WTC11 (cell line): ENCODE measurements around the gene C9. TPM values are rescaled to one million over a fixed set of nuclear protein-coding genes. Genes with fewer than 3 reads are reported as not detected.

Experiments
- ATAC-seq: fragments of 200-7000 bp; cut with Tn5 transposase; 2 replicates; pipeline ENCODE4 v1.10.0; 2021; ENCODE audit warnings: mild to moderate bottlenecking, moderate library complexity
- CTCF ChIA-PET: fragments of 300-600 bp; sonication (Branson Sonifier 250); formaldehyde crosslinking; loops from one replicate; lab custom pipeline; 2021; ENCODE audit warnings: antibody characterized with exemption; lab: Charles Lee
- POLR2A ChIA-PET: fragments of 350-600 bp; sonication (Branson Sonifier 250); formaldehyde crosslinking; loops from one replicate; lab custom pipeline; 2021; ENCODE audit warnings: antibody characterized with exemption; lab: Charles Lee
- DNase-seq: peaks from one replicate; pipeline ENCODE4 v3.0.0; 2021; ENCODE audit warnings: low spot score
- H3K27ac Mint-ChIP-seq: 2 replicates; pipeline ENCODE4 v1.8.0; 2021; ENCODE audit warnings: mixed read lengths
- H3K27me3 Mint-ChIP-seq: 2 replicates; pipeline ENCODE4 v1.8.0; 2021; ENCODE audit warnings: low read depth, mild to moderate bottlenecking, moderate library complexity, mixed read lengths
- H3K36me3 Mint-ChIP-seq: 2 replicates; pipeline ENCODE4 v1.8.0; 2021; ENCODE audit warnings: mixed read lengths
- H3K4me1 Mint-ChIP-seq: 2 replicates; pipeline ENCODE4 v1.8.0; 2022; ENCODE audit warnings: mixed read lengths
- H3K4me3 Mint-ChIP-seq: 2 replicates; pipeline ENCODE4 v1.8.0; 2021; ENCODE audit warnings: mild to moderate bottlenecking, moderate library complexity, mixed read lengths
- H3K9me3 Mint-ChIP-seq: 2 replicates; pipeline ENCODE4 v1.8.0; 2021; ENCODE audit warnings: mixed read lengths
- CREB1 ChIP-seq: sonication (generic); formaldehyde crosslinking; IDR thresholded peaks from 2 replicates; pipeline ENCODE4 v1.8.0; 2023; ENCODE audit warnings: mild to moderate bottlenecking, missing genetic modification reagents
- CREM ChIP-seq: sonication (generic); formaldehyde crosslinking; IDR thresholded peaks from 2 replicates; pipeline ENCODE4 v1.8.1; 2022; ENCODE audit warnings: mild to moderate bottlenecking, missing genetic modification reagents, moderate library complexity
- ETV6 ChIP-seq: sonication (generic); formaldehyde crosslinking; IDR thresholded peaks from 2 replicates; pipeline ENCODE4 v1.8.1; 2022; ENCODE audit warnings: mild to moderate bottlenecking, missing genetic modification reagents
- FOXK1 ChIP-seq: sonication (generic); formaldehyde crosslinking; IDR thresholded peaks from 2 replicates; pipeline ENCODE4 v1.8.0; 2022; ENCODE audit warnings: mild to moderate bottlenecking, moderate library complexity, missing genetic modification reagents
- FOXP1 ChIP-seq: sonication (generic); formaldehyde crosslinking; IDR thresholded peaks from 2 replicates; pipeline ENCODE4 v1.8.0; 2022; ENCODE audit warnings: missing genetic modification reagents, mild to moderate bottlenecking, moderate library complexity, borderline replicate concordance
- GTF2I ChIP-seq: fragments of 250-450 bp; sonication (Bioruptor Pico); conservative IDR thresholded peaks from 2 replicates; pipeline ENCODE4 v1.4.0; 2021; ENCODE audit warnings: mild to moderate bottlenecking
- IRF2 ChIP-seq: sonication (generic); formaldehyde crosslinking; IDR thresholded peaks from 2 replicates; pipeline ENCODE4 v1.8.0; 2022; ENCODE audit warnings: low read depth, missing genetic modification reagents, borderline replicate concordance
- JAZF1 ChIP-seq: fragments of 250-450 bp; sonication (Bioruptor Pico); IDR thresholded peaks from 2 replicates; pipeline ENCODE4 v1.9.0; 2021; ENCODE audit warnings: moderate library complexity, mild to moderate bottlenecking, inconsistent platforms
- KAT7 ChIP-seq: sonication (generic); formaldehyde crosslinking; IDR thresholded peaks from 2 replicates; pipeline ENCODE4 v1.8.1; 2023; ENCODE audit warnings: missing genetic modification reagents, mild to moderate bottlenecking, borderline replicate concordance
- RORB ChIP-seq: fragments of 250-450 bp; sonication (Bioruptor Pico); IDR thresholded peaks from 2 replicates; pipeline ENCODE4 v1.9.0; 2021; ENCODE audit warnings: mild to moderate bottlenecking
- TEAD1 ChIP-seq: sonication (generic); formaldehyde crosslinking; IDR thresholded peaks from 2 replicates; pipeline ENCODE4 v1.8.0; 2022; ENCODE audit warnings: mild to moderate bottlenecking, missing genetic modification reagents
- ZBTB21 ChIP-seq: sonication (generic); formaldehyde crosslinking; IDR thresholded peaks from 2 replicates; pipeline ENCODE4 v1.8.1; 2023; ENCODE audit warnings: mild to moderate bottlenecking, missing genetic modification reagents, borderline replicate concordance
- ZNF219 ChIP-seq: sonication (generic); formaldehyde crosslinking; IDR thresholded peaks from 2 replicates; pipeline ENCODE4 v1.8.0; 2023; ENCODE audit warnings: missing genetic modification reagents, mild to moderate bottlenecking, borderline replicate concordance
- ZNF396 ChIP-seq: fragments of 250-450 bp; sonication (Bioruptor Pico); IDR thresholded peaks from 2 replicates; pipeline ENCODE4 v1.8.0; 2021; ENCODE audit warnings: mild to moderate bottlenecking, moderate library complexity, borderline replicate concordance
- ZNF416 ChIP-seq: fragments of 250-450 bp; sonication (Bioruptor Pico); IDR thresholded peaks from 2 replicates; pipeline ENCODE4 v1.9.0; 2021; ENCODE audit warnings: mild to moderate bottlenecking, inconsistent platforms
- total RNA-seq: library from RNA; stranded (reverse); gene quantifications from 3 replicates; pipeline ENCODE4 v1.2.3, GENCODE V29; 2021
- TF ChIP-seq, protein P1 (sequence below): sonication (generic); formaldehyde crosslinking; IDR thresholded peaks from 2 replicates; pipeline ENCODE4 v1.8.0; 2022; ENCODE audit warnings: mild to moderate bottlenecking, missing genetic modification reagents
- TF ChIP-seq, protein P2 (sequence below): sonication (generic); formaldehyde crosslinking; IDR thresholded peaks from 2 replicates; pipeline ENCODE4 v1.8.0; 2022; ENCODE audit warnings: mild to moderate bottlenecking, missing genetic modification reagents
- TF ChIP-seq, protein P3 (sequence below): fragments of 200-600 bp; IDR thresholded peaks from 2 replicates; pipeline ENCODE4 v1.8.0; 2022; ENCODE audit warnings: antibody characterized with exemption
- TF ChIP-seq, protein P4 (sequence below): sonication (generic); formaldehyde crosslinking; IDR thresholded peaks from 2 replicates; pipeline ENCODE4 v1.8.1; 2023; ENCODE audit warnings: mild to moderate bottlenecking, missing genetic modification reagents
- TF ChIP-seq, protein P5 (sequence below): sonication (generic); formaldehyde crosslinking; IDR thresholded peaks from 2 replicates; pipeline ENCODE4 v1.8.0; 2022; ENCODE audit warnings: mild to moderate bottlenecking, missing genetic modification reagents
- TF ChIP-seq, protein P6 (sequence below): sonication (generic); formaldehyde crosslinking; IDR thresholded peaks from 2 replicates; pipeline ENCODE4 v1.8.1; 2023; ENCODE audit warnings: mild to moderate bottlenecking, moderate library complexity, missing genetic modification reagents
- TF ChIP-seq, protein P7 (sequence below): sonication (generic); formaldehyde crosslinking; IDR thresholded peaks from 2 replicates; pipeline ENCODE4 v1.8.1; 2022; ENCODE audit warnings: mild to moderate bottlenecking, moderate library complexity, missing genetic modification reagents
- TF ChIP-seq, protein P8 (sequence below): sonication (generic); formaldehyde crosslinking; IDR thresholded peaks from 2 replicates; pipeline ENCODE4 v1.8.0; 2022; ENCODE audit warnings: mild to moderate bottlenecking, missing genetic modification reagents

Gene C9
- total RNA-seq, 1 experiment from 2014 or later = 0.07 TPM

DNA sequence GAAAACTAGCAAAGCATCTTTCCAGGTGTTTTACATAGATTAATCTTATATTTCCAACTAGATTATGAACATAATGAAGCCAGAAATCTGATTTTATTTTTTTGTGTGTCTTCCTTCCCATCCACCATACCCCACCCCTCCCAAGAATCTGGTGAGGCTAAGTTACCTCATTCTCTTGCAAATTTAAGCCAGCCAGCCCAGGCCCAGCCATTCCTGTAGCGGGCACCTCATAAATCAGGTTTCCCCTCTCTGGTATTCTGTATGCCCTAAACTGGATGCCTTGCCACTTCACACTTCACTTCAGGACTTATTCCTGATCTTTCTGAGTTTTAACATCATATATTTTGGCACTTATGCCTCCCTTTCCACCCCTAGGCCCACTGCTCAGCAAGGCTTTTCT is 21.8 kb downstream of the C9 start (continued):
- no peak for TF ChIP-seq ZNF219 (CRISPR knock-in tag)
- TF ChIP-seq, protein P1, sequence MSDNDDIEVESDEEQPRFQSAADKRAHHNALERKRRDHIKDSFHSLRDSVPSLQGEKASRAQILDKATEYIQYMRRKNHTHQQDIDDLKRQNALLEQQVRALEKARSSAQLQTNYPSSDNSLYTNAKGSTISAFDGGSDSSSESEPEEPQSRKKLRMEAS (CRISPR knock-in tag) = no peak

DNA sequence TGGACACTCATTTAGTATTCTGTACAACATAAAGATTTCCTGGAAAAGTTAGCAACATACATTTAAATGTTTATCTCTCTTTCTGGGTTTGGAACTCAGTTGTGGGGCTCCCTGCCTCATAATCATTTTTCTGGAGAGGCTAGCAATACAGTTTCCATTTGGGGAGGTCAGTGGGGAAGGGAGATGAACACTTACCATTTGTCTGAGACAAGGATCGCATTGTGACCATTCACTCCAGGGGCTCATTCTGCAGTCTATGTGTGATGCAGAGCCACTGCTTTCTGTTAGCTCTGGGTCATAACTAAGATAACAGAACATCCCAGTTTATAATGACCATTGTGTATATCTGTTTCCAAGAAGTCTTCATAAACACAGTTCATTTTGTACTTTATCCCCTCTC is 22.4 kb downstream of the C9 start:
- DNase-seq (no peak), ATAC-seq (no peak)
- Mint-ChIP-seq H3K36me3 (peaks cover 18% of the 10 kb centered on the region), H3K27ac (no peak overlapping the region), H3K9me3 (peaks cover 33% of the 10 kb centered on the region), H3K27me3 (peaks cover 6% of the 10 kb centered on the region; the same call in 1 of the 2 replicates), H3K4me1 (peaks cover 18% of the 10 kb centered on the region), H3K4me3 (no peak overlapping the region)
- TF ChIP-seq ETV6 (no peak), CREM (CRISPR knock-in tag) (no peak), ZBTB21 (CRISPR knock-in tag) (no peak), FOXK1 (CRISPR knock-in tag) (no peak), FOXP1 (CRISPR knock-in tag) (no peak), GTF2I (CRISPR knock-in tag) (no peak), IRF2 (no peak), TEAD1 (CRISPR knock-in tag) (no peak), ZNF416 (CRISPR knock-in tag) (no peak), KAT7 (CRISPR knock-in tag) (no peak), RORB (CRISPR knock-in tag) (no peak), CREB1 (no peak)
- TF ChIP-seq, protein P2, sequence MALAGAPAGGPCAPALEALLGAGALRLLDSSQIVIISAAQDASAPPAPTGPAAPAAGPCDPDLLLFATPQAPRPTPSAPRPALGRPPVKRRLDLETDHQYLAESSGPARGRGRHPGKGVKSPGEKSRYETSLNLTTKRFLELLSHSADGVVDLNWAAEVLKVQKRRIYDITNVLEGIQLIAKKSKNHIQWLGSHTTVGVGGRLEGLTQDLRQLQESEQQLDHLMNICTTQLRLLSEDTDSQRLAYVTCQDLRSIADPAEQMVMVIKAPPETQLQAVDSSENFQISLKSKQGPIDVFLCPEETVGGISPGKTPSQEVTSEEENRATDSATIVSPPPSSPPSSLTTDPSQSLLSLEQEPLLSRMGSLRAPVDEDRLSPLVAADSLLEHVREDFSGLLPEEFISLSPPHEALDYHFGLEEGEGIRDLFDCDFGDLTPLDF (CRISPR knock-in tag) = no peak
- TF ChIP-seq, protein P3, sequence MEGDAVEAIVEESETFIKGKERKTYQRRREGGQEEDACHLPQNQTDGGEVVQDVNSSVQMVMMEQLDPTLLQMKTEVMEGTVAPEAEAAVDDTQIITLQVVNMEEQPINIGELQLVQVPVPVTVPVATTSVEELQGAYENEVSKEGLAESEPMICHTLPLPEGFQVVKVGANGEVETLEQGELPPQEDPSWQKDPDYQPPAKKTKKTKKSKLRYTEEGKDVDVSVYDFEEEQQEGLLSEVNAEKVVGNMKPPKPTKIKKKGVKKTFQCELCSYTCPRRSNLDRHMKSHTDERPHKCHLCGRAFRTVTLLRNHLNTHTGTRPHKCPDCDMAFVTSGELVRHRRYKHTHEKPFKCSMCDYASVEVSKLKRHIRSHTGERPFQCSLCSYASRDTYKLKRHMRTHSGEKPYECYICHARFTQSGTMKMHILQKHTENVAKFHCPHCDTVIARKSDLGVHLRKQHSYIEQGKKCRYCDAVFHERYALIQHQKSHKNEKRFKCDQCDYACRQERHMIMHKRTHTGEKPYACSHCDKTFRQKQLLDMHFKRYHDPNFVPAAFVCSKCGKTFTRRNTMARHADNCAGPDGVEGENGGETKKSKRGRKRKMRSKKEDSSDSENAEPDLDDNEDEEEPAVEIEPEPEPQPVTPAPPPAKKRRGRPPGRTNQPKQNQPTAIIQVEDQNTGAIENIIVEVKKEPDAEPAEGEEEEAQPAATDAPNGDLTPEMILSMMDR = no peak
- TF ChIP-seq, protein P4, sequence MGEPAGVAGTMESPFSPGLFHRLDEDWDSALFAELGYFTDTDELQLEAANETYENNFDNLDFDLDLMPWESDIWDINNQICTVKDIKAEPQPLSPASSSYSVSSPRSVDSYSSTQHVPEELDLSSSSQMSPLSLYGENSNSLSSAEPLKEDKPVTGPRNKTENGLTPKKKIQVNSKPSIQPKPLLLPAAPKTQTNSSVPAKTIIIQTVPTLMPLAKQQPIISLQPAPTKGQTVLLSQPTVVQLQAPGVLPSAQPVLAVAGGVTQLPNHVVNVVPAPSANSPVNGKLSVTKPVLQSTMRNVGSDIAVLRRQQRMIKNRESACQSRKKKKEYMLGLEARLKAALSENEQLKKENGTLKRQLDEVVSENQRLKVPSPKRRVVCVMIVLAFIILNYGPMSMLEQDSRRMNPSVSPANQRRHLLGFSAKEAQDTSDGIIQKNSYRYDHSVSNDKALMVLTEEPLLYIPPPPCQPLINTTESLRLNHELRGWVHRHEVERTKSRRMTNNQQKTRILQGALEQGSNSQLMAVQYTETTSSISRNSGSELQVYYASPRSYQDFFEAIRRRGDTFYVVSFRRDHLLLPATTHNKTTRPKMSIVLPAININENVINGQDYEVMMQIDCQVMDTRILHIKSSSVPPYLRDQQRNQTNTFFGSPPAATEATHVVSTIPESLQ = no peak
- TF ChIP-seq, protein P5, sequence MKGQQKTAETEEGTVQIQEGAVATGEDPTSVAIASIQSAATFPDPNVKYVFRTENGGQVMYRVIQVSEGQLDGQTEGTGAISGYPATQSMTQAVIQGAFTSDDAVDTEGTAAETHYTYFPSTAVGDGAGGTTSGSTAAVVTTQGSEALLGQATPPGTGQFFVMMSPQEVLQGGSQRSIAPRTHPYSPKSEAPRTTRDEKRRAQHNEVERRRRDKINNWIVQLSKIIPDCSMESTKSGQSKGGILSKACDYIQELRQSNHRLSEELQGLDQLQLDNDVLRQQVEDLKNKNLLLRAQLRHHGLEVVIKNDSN = no peak
- POLR2A ChIA-PET = no interaction called here
- CTCF ChIA-PET = no interaction called here

DNA sequence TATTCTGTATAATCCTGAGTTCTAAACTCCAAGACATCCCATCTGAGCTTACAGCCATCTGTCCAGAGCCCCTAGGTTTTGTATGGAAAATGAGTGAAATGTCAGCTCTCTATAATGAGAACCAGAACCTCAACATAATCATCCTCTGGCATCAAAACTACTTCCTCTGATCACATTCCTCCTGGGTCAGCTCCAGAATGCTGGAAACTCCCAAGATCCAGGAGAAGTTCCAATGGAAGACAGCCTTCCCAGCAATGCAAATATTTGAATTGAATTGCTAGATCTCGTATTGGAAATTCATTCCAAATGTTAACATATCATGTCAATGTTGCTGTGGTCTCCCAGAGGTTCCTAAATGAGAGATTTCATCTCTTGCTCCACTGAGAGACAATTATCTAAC is 23.8 kb downstream of the C9 start:
- DNase-seq = no peak
- no peak overlapping the region for H3K27ac Mint-ChIP-seq
- ATAC-seq = no peak
- ChIA-PET CTCF (no interaction called here), POLR2A (no interaction called here)
- H3K9me3 Mint-ChIP-seq = peaks cover 32% of the 10 kb centered on the region
- H3K4me3 Mint-ChIP-seq = no peak overlapping the region
- H3K36me3 Mint-ChIP-seq = peaks cover 18% of the 10 kb centered on the region
- peaks cover 6% of the 10 kb centered on the region for H3K27me3 Mint-ChIP-seq
- H3K4me1 Mint-ChIP-seq = peaks cover 20% of the 10 kb centered on the region
- TF ChIP-seq ZNF396 (CRISPR knock-in tag) (no peak), JAZF1 (no peak), TEAD1 (CRISPR knock-in tag) (no peak)
- TF ChIP-seq, protein P6, sequence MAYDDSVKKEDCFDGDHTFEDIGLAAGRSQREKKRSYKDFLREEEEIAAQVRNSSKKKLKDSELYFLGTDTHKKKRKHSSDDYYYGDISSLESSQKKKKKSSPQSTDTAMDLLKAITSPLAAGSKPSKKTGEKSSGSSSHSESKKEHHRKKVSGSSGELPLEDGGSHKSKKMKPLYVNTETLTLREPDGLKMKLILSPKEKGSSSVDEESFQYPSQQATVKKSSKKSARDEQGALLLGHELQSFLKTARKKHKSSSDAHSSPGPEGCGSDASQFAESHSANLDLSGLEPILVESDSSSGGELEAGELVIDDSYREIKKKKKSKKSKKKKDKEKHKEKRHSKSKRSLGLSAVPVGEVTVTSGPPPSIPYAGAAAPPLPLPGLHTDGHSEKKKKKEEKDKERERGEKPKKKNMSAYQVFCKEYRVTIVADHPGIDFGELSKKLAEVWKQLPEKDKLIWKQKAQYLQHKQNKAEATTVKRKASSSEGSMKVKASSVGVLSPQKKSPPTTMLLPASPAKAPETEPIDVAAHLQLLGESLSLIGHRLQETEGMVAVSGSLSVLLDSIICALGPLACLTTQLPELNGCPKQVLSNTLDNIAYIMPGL (CRISPR knock-in tag) = no peak
- TF ChIP-seq, protein P7, sequence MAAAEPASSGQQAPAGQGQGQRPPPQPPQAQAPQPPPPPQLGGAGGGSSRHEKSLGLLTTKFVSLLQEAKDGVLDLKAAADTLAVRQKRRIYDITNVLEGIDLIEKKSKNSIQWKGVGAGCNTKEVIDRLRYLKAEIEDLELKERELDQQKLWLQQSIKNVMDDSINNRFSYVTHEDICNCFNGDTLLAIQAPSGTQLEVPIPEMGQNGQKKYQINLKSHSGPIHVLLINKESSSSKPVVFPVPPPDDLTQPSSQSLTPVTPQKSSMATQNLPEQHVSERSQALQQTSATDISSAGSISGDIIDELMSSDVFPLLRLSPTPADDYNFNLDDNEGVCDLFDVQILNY (CRISPR knock-in tag) = no peak
- TF ChIP-seq, protein P8, sequence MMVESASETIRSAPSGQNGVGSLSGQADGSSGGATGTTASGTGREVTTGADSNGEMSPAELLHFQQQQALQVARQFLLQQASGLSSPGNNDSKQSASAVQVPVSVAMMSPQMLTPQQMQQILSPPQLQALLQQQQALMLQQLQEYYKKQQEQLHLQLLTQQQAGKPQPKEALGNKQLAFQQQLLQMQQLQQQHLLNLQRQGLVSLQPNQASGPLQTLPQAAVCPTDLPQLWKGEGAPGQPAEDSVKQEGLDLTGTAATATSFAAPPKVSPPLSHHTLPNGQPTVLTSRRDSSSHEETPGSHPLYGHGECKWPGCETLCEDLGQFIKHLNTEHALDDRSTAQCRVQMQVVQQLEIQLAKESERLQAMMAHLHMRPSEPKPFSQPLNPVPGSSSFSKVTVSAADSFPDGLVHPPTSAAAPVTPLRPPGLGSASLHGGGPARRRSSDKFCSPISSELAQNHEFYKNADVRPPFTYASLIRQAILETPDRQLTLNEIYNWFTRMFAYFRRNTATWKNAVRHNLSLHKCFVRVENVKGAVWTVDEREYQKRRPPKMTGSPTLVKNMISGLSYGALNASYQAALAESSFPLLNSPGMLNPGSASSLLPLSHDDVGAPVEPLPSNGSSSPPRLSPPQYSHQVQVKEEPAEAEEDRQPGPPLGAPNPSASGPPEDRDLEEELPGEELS = no peak
- TF ChIP-seq, protein P4 = no peak
